ENCODE measurements around the gene CDK12.
"Not testable (repeated sequence)": the region's sequence is repeated elsewhere in the genome, so short reads cannot be mapped to it uniquely, and the experiment has no call there.

CDK12 gene

GRCh38 chr17:39496921-39497320 lies 35.6 kb downstream of the CDK12 start:
- H3K36me3 ChIP-seq (ENCODE audit: insufficient read depth, low read length): peaks cover 18% of the 10 kb centered on the region; the same call in 1 of the 2 replicates
- not testable (repeated sequence) for H3K27ac ChIP-seq (ENCODE audit: low read depth, low read length); H3K79me2 ChIP-seq (ENCODE audit: control insufficient read depth, insufficient read depth, low read length, unreplicated experiment); H2AFZ ChIP-seq (ENCODE audit: low read length, unreplicated experiment); H3K4me3 ChIP-seq (ENCODE audit: low read depth, low read length); H3K4me1 ChIP-seq (ENCODE audit: control insufficient read depth, insufficient read depth, low read length, unreplicated experiment); H3K27me3 ChIP-seq (ENCODE audit: insufficient read depth, low read length)

- Histone ChIP-seq H3K36me3 (ENCODE audit: insufficient read depth, low read length) (peaks cover 39% of the 10 kb centered on the region), H2AFZ (ENCODE audit: low read length, unreplicated experiment) (no peak overlapping the region), H3K4me3 (ENCODE audit: low read depth, low read length) (no peak overlapping the region), H3K27me3 (ENCODE audit: insufficient read depth, low read length) (no peaks in the 10 kb centered on the region), H3K4me1 (ENCODE audit: control insufficient read depth, insufficient read depth, low read length, unreplicated experiment) (no peaks in the 10 kb centered on the region), H3K27ac (ENCODE audit: low read depth, low read length) (no peak overlapping the region), H3K79me2 (ENCODE audit: control insufficient read depth, insufficient read depth, low read length, unreplicated experiment) (no peaks in the 10 kb centered on the region)
Observed at GRCh38 chr17:39507511-39507910, 46.2 kb downstream of the CDK12 start.

- peaks cover 41% of the 10 kb centered on the region for H3K36me3 ChIP-seq (ENCODE audit: insufficient read depth, low read length)
Observed at GRCh38 chr17:39508987-39509386, 47.7 kb downstream of the CDK12 start.

GRCh38 chr17:39513309-39513708 lies 52.0 kb downstream of the CDK12 start:
- H3K79me2 ChIP-seq (ENCODE audit: control insufficient read depth, insufficient read depth, low read length, unreplicated experiment): no peaks in the 10 kb centered on the region
- H3K27ac ChIP-seq (ENCODE audit: low read depth, low read length): no peak overlapping the region
- no peak overlapping the region for H3K4me3 ChIP-seq (ENCODE audit: low read depth, low read length)
- no peak overlapping the region for H2AFZ ChIP-seq (ENCODE audit: low read length, unreplicated experiment)
- peaks cover 40% of the 10 kb centered on the region for H3K36me3 ChIP-seq (ENCODE audit: insufficient read depth, low read length)
- no peaks in the 10 kb centered on the region for H3K4me1 ChIP-seq (ENCODE audit: control insufficient read depth, insufficient read depth, low read length, unreplicated experiment)
- no peaks in the 10 kb centered on the region for H3K27me3 ChIP-seq (ENCODE audit: insufficient read depth, low read length)

More at GRCh38 chr17:39508987-39509386, 47.7 kb downstream of the CDK12 start:
- Histone ChIP-seq H3K79me2 (ENCODE audit: control insufficient read depth, insufficient read depth, low read length, unreplicated experiment) (no peaks in the 10 kb centered on the region), H3K4me1 (ENCODE audit: control insufficient read depth, insufficient read depth, low read length, unreplicated experiment) (no peaks in the 10 kb centered on the region), H3K4me3 (ENCODE audit: low read depth, low read length) (no peak overlapping the region), H2AFZ (ENCODE audit: low read length, unreplicated experiment) (no peak overlapping the region), H3K27me3 (ENCODE audit: insufficient read depth, low read length) (no peaks in the 10 kb centered on the region), H3K27ac (ENCODE audit: low read depth, low read length) (no peak overlapping the region)

- Histone ChIP-seq H3K36me3 (ENCODE audit: insufficient read depth, low read length) (peaks cover 40% of the 10 kb centered on the region), H3K27me3 (ENCODE audit: insufficient read depth, low read length) (no peaks in the 10 kb centered on the region), H3K4me1 (ENCODE audit: control insufficient read depth, insufficient read depth, low read length, unreplicated experiment) (no peaks in the 10 kb centered on the region), H3K79me2 (ENCODE audit: control insufficient read depth, insufficient read depth, low read length, unreplicated experiment) (no peaks in the 10 kb centered on the region), H3K27ac (ENCODE audit: low read depth, low read length) (no peak overlapping the region), H3K4me3 (ENCODE audit: low read depth, low read length) (no peak overlapping the region), H2AFZ (ENCODE audit: low read length, unreplicated experiment) (no peak overlapping the region)
Observed at GRCh38 chr17:39513915-39514314, 52.6 kb downstream of the CDK12 start.

GRCh38 chr17:39517224-39517623 lies 55.9 kb downstream of the CDK12 start:
- no peak overlapping the region for H3K4me3 ChIP-seq (ENCODE audit: low read depth, low read length)
- no peak overlapping the region for H3K27ac ChIP-seq (ENCODE audit: low read depth, low read length)
- no peaks in the 10 kb centered on the region for H3K27me3 ChIP-seq (ENCODE audit: insufficient read depth, low read length)
- peaks cover 20% of the 10 kb centered on the region for H3K36me3 ChIP-seq (ENCODE audit: insufficient read depth, low read length)
- H3K4me1 ChIP-seq (ENCODE audit: control insufficient read depth, insufficient read depth, low read length, unreplicated experiment): no peaks in the 10 kb centered on the region
- H3K79me2 ChIP-seq (ENCODE audit: control insufficient read depth, insufficient read depth, low read length, unreplicated experiment): no peaks in the 10 kb centered on the region
- no peak overlapping the region for H2AFZ ChIP-seq (ENCODE audit: low read length, unreplicated experiment)

GRCh38 chr17:39525801-39526506 lies 64.7 kb downstream of the CDK12 start:
- H3K36me3 ChIP-seq (ENCODE audit: insufficient read depth, low read length): peaks cover 59% of the 10 kb centered on the region
- no peaks in the 10 kb centered on the region for H3K27me3 ChIP-seq (ENCODE audit: insufficient read depth, low read length)
- no peaks in the 10 kb centered on the region for H3K79me2 ChIP-seq (ENCODE audit: control insufficient read depth, insufficient read depth, low read length, unreplicated experiment)

GRCh38 chr17:39527220-39527813 lies 66.0 kb downstream of the CDK12 start:
- H3K36me3 ChIP-seq (ENCODE audit: insufficient read depth, low read length): peaks cover 63% of the 10 kb centered on the region
- H3K27me3 ChIP-seq (ENCODE audit: insufficient read depth, low read length): no peaks in the 10 kb centered on the region
- no peak overlapping the region for H3K27ac ChIP-seq (ENCODE audit: low read depth, low read length)
- no peak overlapping the region for H3K4me3 ChIP-seq (ENCODE audit: low read depth, low read length)
- no peaks in the 10 kb centered on the region for H3K79me2 ChIP-seq (ENCODE audit: control insufficient read depth, insufficient read depth, low read length, unreplicated experiment)
- H2AFZ ChIP-seq (ENCODE audit: low read length, unreplicated experiment): no peak overlapping the region
- no peaks in the 10 kb centered on the region for H3K4me1 ChIP-seq (ENCODE audit: control insufficient read depth, insufficient read depth, low read length, unreplicated experiment)

More at GRCh38 chr17:39525801-39526506, 64.7 kb downstream of the CDK12 start:
- Histone ChIP-seq H3K4me3 (ENCODE audit: low read depth, low read length) (no peak overlapping the region), H3K27ac (ENCODE audit: low read depth, low read length) (no peak overlapping the region), H3K4me1 (ENCODE audit: control insufficient read depth, insufficient read depth, low read length, unreplicated experiment) (no peaks in the 10 kb centered on the region), H2AFZ (ENCODE audit: low read length, unreplicated experiment) (no peak overlapping the region)

GRCh38 chr17:39529455-39529854 lies 68.2 kb downstream of the CDK12 start:
- Histone ChIP-seq H2AFZ (ENCODE audit: low read length, unreplicated experiment) (no peak overlapping the region), H3K4me1 (ENCODE audit: control insufficient read depth, insufficient read depth, low read length, unreplicated experiment) (no peaks in the 10 kb centered on the region), H3K27me3 (ENCODE audit: insufficient read depth, low read length) (no peaks in the 10 kb centered on the region), H3K36me3 (ENCODE audit: insufficient read depth, low read length) (peaks cover 56% of the 10 kb centered on the region), H3K4me3 (ENCODE audit: low read depth, low read length) (no peak overlapping the region), H3K27ac (ENCODE audit: low read depth, low read length) (no peak overlapping the region), H3K79me2 (ENCODE audit: control insufficient read depth, insufficient read depth, low read length, unreplicated experiment) (no peaks in the 10 kb centered on the region)

- peaks cover 46% of the 10 kb centered on the region for H3K36me3 ChIP-seq (ENCODE audit: insufficient read depth, low read length)
- no peak overlapping the region for H3K27ac ChIP-seq (ENCODE audit: low read depth, low read length)
- no peaks in the 10 kb centered on the region for H3K4me1 ChIP-seq (ENCODE audit: control insufficient read depth, insufficient read depth, low read length, unreplicated experiment)
Observed at GRCh38 chr17:39530513-39530912, 69.2 kb downstream of the CDK12 start.

GRCh38 chr17:39531252-39531651 lies 70.0 kb downstream of the CDK12 start:
- Histone ChIP-seq H3K36me3 (ENCODE audit: insufficient read depth, low read length) (peaks cover 39% of the 10 kb centered on the region), H3K4me1 (ENCODE audit: control insufficient read depth, insufficient read depth, low read length, unreplicated experiment) (no peaks in the 10 kb centered on the region), H3K27me3 (ENCODE audit: insufficient read depth, low read length) (no peaks in the 10 kb centered on the region), H3K4me3 (ENCODE audit: low read depth, low read length) (no peak overlapping the region), H3K27ac (ENCODE audit: low read depth, low read length) (no peak overlapping the region), H3K79me2 (ENCODE audit: control insufficient read depth, insufficient read depth, low read length, unreplicated experiment) (no peaks in the 10 kb centered on the region), H2AFZ (ENCODE audit: low read length, unreplicated experiment) (no peak overlapping the region)

More at GRCh38 chr17:39530513-39530912, 69.2 kb downstream of the CDK12 start:
- H3K27me3 ChIP-seq (ENCODE audit: insufficient read depth, low read length): no peaks in the 10 kb centered on the region
- H3K79me2 ChIP-seq (ENCODE audit: control insufficient read depth, insufficient read depth, low read length, unreplicated experiment): no peaks in the 10 kb centered on the region
- H3K4me3 ChIP-seq (ENCODE audit: low read depth, low read length): no peak overlapping the region
- no peak overlapping the region for H2AFZ ChIP-seq (ENCODE audit: low read length, unreplicated experiment)

Measured in ACC112 (cell line).